Measurements from ENCODE around the gene SCGB2B2. TPM values are rescaled to one million over a fixed set of nuclear protein-coding genes. Genes with fewer than 3 reads are reported as not detected.
"Not testable (repeated sequence)": the region's sequence is repeated elsewhere in the genome, so short reads cannot be mapped to it uniquely, and the experiment has no call there.

The SCGB2B2 gene, protein sequence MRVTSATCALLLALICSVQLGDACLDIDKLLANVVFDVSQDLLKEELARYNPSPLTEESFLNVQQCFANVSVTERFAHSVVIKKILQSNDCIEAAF
- total RNA-seq = 1.1 TPM

DNA sequence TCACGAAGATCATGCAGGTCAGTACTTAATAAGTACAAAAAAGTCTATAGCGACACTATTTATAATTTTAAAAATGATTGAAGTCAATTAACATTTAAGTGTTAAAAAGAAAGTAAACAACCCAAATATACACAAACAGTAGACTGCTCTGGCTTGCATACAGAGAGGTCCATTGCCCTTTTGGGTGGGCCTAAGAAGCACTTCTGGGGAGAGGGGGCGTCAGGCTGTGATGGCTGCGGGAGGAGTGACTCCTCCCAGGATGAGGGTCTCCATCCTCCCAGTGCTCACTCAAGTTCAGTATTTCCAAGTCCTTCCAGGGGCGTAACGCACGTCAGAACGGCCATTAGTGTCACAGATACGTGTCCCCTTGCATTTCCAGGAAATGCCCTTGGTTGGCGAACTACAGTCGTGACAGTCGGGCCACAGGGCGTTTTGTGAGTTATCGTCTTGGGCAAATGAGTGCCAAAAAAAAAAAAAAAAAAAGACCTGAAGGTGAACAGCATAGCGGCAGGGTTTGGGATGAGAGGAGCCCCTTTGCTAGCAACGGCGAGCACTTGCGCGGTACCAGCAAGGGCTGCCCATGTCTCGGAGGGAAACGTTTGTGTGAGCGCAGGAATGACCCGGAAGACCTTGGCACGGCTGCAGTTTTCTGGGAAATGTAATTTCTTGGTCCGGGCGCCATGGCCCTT is at the start of gene SCGB2B2:
SCGB2B2 (minus strand) TSS at position 463 of the 689 bp plus-strand sequence. CDS start 82,596 bp downstream, outside the sequence.
- DNase-seq (ENCODE audit: low spot score) (no peak), ATAC-seq (peak; percentile 78)

DNA sequence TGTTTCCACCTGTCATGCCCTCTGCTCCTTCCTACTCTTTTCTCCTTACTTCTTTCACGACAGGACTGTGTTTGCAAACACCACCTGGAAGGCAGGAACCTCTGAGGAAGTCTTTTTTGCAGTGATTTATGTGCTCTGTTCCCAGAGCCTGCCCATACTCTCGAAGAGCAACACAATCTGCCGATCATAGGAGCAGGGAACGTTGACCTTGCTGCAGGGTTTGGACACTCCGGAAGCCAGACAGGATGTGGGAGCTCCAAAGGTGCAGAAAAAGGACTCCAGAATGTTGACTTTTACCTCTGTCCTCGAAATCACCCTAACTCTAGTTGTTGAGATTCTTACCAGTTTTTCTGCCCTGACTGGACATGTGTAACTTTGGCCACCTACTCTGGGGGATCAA is 48.4 kb upstream of the SCGB2B2 start:
- ATAC-seq = no peak
- no peak for DNase-seq (ENCODE audit: low spot score)

DNA sequence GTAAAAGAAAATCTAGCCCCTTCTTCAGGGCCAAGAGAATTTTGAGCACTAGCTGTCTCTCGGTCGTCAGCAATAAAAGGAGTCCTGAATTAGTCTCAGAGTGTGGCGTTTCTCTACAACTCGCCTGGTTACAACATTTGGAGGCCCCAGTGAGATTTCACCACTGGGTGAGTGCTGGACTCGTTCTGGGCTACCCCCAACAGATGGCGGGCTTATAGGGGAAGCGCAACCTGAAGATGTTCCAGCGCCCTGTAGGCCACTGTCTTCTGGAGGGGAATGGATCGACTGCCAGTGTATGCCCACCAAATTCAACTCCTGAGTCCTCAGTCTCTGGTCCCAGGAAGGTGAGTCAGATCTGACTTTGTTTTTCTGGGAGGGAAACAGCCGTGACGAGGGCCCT is 45.4 kb upstream of the SCGB2B2 start:
- DNase-seq (ENCODE audit: low spot score) (no peak), ATAC-seq (no peak)

DNA sequence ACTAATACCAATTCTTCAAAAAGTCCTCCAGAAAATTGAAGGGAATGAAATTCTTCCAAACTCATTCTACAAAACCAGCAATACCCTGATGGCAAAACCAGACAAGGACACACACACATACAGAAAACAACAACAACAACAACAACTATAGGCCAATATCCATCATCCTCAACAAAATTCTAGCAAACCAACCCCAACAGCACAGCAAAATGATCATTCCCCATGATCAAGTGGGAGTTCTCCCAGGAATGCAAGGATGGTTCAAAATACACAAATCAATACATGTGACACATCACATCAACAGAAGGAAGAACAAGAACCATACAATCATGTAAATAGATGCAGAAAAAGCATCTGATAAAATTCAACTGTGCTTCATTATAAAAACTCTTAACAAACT is 38.4 kb upstream of the SCGB2B2 start:
- DNase-seq (ENCODE audit: low spot score) (no peak), ATAC-seq (no peak)

DNA sequence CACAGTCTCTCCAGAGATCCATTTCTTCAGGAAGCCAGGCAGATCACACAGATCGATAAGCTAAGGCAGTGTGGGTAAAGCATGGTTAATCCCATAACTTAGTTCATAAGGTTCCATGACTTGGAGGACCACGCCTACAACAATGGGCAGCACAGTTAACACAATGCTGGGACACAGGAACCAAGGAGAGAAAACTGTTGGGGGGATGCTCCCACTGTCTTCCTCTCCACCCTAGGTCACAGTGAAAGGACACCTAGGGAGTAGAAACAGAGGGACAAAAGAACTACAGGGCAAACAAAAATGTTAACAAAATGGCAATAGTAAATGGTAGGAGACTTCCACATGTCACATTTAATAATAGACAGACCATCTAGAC is 36.3 kb upstream of the SCGB2B2 start:
- DNase-seq (ENCODE audit: low spot score) (no peak), ATAC-seq (no peak)

DNA sequence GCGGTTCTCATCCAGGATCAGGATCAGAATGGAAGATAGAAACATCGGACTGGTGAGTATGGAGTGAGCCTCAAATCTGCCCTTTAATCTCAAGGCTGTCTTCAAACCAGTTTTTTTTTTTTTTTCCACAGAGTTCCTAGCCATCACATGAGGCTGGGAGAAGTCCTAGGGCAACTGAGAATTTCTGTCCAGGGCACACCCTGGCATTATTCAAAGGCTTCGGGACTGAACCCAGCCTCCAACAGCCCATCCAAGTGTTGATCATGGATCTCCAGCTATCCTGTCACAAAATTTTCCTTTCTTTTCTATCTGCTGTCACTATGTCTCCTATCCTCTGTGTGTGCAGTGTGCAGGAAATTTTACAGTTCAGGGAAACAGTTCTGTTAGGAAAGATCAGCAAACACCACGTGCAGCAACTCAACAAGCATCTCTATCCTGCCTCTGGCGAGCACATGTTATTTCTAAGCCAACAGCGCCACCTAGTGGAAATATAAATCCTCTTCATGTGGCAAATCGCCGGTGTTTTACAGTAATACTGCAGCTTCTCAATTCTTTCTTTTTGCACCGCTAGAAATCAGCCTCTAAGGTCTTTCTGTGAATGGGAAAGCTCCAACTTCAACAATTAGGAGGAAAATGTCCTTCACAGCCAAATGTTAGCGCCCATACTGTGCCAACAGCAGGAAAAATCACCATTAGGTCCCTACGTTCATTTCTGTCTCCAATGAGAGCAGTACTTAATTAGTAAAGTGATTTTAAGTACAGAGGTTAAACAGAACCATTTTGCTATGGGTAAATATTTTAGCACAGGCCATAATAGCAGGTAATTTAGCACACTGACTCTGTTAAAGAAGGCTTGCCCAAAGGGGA is 35.7 kb upstream of the SCGB2B2 start:
- ATAC-seq (peak; percentile 99), DNase-seq (ENCODE audit: low spot score) (peak; percentile 64)

DNA sequence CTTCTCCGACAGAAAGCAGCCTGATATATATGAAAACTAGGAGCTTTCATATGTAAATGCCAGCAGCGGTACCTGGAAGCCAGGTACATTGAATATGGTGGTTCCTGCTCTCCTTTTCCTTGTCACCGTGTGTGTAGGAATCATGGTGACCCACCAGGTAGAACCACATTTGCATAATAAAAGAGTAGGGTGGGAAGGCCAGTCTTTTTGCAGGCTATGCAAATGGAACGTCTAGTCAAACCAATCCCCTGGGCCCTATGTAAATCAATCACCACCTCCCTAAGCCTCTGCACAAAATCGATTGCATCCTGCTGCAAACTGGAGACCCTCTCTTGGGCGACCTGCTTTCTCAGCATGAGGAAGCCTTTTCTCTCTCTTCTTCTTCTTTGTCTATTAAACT is 34.9 kb upstream of the SCGB2B2 start:
- DNase-seq (ENCODE audit: low spot score) = no peak
- ATAC-seq = no peak

DNA sequence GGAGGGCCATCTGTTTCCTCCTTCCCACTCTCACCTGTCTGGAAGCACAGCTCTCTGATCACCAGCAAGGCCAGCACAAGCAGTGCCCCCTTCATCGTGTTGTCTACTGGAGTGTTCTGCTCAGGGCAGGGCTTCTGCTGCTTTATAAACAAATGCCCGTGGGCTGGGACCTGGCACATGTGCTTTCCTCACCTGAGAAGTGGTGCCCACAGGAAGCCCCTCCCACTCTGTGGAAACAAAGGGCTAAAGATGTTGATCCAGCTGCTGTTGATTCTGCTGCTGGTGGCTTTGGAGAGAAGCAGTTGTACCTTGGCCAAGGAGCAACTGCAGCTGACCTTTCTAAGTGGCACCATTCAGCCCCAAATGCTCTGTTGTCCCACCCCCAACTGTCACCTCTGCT is 30.7 kb upstream of the SCGB2B2 start:
- DNase-seq (ENCODE audit: low spot score) = no peak
- no peak for ATAC-seq

DNA sequence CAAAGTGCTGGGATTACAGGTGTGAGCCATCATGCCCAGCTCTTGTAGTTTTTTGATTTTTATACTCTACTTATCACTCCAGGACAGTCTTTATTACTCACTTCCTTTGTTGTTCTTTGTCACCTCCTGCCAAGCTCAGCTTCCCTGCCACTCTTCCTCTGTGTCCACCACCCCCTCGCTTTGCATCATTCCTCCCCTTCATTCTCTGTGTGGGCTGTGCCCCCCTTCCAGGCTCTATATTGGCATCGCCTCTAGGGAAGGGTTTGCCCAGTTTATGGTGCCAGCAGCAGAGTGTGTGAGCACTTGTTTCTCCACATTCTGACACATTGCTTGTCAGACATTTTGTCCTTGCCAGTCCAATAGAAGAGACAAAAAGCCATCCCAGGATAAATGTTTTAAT is 15.6 kb upstream of the SCGB2B2 start:
- no peak for DNase-seq (ENCODE audit: low spot score)
- ATAC-seq = no peak

DNA sequence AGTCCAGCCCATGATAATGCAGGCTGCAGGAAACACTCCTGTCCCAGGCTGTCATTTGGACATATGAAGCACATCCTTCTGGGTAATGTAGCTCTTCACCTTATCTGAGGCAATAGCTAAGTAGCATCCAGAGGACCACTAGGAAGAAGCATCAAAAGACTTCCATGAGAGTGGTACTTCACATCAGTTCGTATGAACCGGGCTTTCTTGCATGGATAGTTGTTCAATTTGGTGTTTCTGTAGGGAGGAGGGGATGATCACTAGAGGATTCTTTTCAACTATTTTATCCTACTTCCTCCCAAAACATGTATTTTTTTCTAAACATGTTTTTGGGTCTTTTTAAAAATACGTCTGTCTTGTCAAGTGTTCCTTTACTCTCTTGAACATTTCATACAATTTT is 13.4 kb upstream of the SCGB2B2 start:
- DNase-seq (ENCODE audit: low spot score) (no peak), ATAC-seq (no peak)

DNA sequence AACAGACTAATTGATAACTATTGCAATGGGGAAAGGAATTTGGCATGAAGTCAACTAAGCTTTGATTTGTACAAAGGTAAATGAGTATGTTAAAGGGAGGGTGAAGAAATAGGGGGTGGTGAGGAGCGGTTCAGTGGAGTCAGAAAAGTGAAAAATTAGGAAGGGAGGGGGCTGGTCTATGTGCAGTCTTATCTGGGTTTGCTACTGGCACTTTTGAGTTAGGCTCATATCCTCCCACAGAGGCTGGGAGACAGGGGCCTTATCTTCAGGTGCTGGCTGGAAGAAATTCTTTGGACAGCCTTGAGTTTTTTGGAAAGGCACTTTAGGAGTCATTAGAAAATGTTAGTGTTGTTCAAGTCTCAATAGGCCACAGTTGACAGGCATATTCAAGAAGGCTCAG is 11.6 kb upstream of the SCGB2B2 start:
- DNase-seq (ENCODE audit: low spot score) (no peak), ATAC-seq (no peak)

DNA sequence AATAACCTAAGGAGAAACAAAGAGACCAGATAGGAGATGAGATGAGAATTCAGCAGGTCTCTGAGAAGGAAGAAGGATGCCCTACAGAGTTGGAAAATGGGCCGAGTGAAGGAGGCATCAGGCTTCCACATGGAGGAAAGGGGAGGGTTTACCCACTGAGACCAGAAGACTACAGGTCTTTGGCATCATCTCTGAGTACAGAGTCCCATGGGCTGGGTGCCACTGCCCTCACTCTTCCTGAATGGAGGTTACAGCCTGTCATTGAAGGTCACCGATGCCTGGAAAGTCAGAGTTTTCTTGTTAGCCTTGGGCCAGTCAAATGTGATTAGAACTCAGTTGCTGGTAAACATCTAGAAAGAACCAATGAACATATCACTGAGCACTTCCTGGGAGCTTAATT is 10.4 kb upstream of the SCGB2B2 start:
- ATAC-seq = peak; percentile 85
- DNase-seq (ENCODE audit: low spot score) = no peak

DNA sequence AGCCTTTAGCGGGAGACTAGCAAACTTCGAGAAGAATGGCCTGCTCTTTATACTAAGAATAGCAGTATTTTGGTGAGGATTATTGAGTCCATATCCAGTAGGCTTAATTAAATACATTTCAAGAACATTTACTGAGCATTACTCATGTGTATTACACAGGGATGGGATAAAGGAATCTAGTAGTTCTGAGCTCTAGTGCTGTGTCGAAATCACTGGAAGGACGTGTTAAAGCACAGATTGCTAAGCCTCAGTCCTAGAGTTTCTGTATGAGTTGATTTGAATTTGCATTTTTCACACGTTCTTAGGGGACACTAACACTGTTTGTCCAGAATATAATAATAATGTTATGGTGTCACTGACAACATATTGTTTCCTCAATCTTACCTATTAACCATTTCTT is 9.5 kb upstream of the SCGB2B2 start:
- DNase-seq (ENCODE audit: low spot score) = no peak
- no peak for ATAC-seq

DNA sequence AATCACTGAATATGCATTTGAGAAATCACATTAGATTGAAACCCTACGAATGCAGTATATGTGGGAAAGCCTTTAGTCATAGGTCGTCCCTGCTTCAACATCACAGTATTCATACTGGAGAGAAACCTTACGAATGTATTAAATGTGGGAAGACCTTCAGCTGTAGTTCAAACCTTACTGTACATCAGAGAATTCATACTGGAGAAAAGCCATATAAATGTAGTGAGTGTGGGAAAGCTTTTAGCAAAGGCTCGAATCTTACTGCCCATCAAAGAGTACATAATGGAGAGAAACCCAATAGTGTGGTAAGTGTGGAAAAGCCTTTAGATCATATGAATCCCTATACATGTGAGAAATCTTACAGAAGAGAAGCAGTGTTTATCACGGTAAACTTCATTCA is 8.3 kb upstream of the SCGB2B2 start:
- DNase-seq (ENCODE audit: low spot score); ATAC-seq: not testable (repeated sequence)

DNA sequence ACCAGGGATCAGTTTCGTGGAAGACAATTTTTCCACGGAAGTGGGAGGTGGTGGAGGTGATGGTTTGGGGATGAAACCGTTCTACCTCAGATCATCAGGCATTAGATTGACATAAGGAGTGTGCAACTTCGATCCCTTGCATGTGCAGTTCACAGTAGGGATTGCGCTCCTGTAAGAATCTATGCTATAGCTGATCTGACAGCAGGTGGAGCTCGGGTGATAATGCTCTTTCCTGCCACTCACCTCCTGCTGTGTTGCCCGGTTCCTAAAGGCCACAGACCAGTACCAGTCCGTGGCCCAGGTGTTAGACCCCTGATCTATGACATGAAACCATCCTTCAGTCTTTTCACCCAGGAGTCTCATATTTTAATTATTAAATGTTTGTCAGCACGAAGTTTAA is 4.5 kb upstream of the SCGB2B2 start:
- ATAC-seq (no peak), DNase-seq (ENCODE audit: low spot score) (no peak)

DNA sequence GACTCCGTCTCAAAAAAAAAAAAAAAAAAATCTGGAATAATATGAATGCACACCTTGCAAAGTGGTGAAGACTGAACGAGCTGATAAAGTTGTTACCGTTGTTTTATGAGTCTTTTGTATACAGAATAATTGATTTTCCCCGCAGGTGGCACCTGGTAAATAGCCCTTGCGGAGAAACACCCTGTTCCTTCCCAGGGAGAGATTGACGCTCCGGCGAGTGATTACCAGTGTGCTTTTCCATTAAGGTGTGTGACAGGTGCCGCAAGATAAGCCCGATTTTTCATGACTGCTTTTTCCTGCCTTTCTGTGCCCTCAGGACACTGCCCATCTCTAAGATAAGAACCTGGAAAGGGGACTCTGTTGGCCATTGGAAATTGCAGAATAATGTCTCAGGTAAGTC is 1.5 kb upstream of the SCGB2B2 start:
- ATAC-seq = no peak
- no peak for DNase-seq (ENCODE audit: low spot score)

DNA sequence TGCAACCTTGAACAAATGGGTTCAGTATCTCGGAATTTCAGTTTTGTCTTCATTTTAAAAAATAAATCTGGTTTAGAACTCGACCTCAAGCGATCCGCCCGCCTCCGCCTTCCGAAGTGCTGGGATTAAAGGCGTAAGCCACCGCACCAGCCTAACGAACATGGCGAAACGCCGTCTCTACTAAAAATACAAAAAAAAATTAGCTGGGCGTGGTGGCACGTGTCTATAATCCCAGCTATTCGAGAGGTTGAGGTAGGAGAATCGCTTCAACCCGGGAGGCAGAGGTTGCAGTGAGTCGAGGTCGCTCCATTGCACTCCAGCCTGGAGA is 1.1 kb upstream of the SCGB2B2 start:
- DNase-seq (ENCODE audit: low spot score) (no peak), ATAC-seq (peak; percentile 0)

DNA sequence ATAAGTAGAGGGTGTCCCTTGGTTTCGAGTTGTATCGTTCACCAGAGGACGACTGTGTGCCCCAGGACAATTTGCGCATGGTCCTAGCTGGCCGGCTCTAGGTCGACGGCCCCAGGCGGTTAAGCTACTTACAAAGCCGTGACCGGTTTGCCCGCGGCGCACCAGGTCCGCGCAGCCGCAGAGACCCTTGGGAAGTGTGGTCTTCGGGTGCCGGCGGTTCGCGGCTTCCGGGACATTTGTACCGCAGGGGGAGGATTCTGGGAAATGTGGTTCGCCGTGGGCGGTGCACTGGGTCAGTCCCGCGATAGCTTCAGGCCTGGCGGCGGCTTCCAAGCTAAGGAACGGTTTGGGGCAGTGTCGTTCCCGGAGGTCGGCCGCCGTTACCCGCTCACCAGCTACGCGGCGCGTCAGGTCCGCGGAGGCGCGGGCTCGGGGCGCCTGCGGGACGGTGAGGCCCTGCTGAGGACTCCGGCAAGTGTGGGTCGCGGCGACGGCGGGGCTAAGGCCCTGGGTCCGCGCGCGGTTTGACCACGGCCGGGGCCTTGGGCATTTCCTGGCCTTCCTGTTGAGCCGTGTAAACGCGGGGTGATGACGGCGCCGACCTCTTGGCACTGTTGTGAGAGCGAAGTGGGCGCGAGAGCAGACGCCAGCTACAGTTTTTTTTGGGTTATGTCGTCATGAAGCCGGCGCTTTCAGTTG is 576 bp upstream of the SCGB2B2 start, which contains the start of gene ZNF302:
ZNF302 (plus strand) TSS at position 293 of the 699 bp plus-strand sequence. CDS start 1,127 bp downstream, outside the sequence.
- ATAC-seq (peak; percentile 94), DNase-seq (ENCODE audit: low spot score) (peak; percentile 98)

DNA sequence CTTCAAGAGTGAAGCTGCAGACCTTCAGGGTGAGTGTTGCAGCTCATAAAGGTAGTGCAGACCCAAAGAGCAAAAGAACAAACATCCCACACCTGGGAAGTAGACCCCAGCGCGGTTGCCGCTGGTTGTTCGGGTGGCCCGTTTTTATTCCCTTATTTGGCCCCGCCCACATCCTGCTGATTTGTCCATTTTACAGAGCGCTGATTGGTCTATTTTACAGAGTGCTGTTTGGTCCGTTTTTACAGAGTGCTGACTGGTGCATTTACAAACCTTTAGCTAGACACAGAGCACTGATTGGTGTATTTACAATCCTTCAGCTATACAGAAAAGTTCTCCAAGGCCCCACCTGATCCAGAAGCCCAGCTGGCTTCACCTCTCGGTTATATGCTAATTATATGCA is 1.0 kb downstream of the SCGB2B2 start:
- DNase-seq (ENCODE audit: low spot score) = no peak
- no peak for ATAC-seq

DNA sequence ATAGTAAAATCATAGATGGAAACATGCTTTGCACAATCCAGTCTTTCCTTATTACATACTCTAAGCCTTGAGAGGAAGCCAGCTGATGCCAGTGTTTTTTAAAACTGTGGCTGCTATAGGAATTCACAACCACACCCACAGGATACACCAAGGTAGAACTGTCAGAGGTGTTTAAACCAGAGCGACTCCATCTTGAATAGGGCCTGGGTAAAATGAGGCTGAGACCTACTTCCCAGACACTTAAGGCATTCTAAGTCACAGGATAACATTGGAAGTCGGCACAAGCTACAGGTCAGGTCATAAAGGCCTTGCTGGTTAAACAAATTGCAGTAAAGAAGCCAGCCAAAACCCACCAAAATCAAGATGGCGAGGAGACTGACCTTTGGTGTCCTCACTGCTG is 1.7 kb downstream of the SCGB2B2 start:
- DNase-seq (ENCODE audit: low spot score) (no peak), ATAC-seq (no peak)

DNA sequence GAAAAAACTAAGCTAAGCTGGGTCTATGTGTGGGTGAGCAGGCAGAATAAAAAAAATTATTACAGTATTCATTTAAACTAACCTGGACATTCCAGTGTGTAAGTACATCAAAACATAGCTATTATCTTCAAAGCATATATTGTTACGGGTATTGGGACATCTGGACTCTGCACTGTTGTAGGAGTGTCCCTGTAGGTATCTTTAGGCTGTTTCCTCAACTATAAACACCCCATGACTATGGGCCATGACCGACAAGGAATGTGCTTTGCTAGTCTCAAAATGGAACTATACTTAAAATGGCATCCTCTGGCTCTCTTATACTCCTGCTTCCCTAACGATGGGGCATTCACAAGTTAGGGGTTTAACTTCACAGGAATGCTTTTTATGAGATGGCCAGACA is 3.4 kb downstream of the SCGB2B2 start:
- ATAC-seq = no peak
- DNase-seq (ENCODE audit: low spot score) = no peak

DNA sequence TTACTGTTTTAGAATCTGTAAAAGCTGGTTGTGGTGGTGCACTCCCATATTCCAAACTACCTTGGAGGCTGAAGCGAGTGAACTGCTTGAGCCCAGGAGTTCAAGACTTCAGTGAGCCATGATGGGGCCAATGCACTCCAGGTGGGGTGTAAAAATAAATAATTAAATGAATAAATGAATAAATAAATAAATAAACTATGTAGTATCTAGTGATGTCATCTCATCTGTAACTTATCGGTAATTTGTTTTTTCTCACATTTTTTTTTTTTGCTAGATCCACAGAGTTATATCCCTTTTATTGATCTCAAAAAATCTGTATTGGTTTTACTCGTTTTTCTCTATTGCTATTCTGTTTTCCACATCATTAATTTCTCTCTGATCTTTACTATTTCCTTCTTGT is 5.0 kb downstream of the SCGB2B2 start:
- DNase-seq (ENCODE audit: low spot score) (no peak), ATAC-seq (no peak)

Data from left lobe of liver (tissue), 2 donors.